ENCODE results near the gene PIP5K1B.

PIP5K1B gene

DNA sequence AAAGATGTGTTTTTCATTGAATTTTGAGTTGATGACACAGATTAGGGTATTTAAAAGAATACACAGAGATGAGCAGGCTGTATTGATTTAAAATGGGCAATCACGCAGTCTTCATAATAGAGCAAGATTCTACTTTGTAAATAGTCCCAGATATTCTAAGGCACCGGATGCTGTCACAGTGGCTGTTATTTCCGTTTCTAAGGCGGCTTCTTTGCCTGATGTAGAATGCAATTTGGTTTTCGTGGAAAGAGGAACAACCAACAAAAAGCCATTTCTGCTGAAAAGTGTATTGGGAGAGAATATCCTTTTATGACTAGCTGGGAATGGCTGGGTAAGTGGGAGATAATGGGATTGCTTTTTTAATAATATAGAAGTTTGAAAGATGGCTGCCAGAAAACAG lies 291.4 kb downstream of the PIP5K1B start:
- no peak for DNase-seq (ENCODE audit: low spot score)

- no peak for DNase-seq (ENCODE audit: low spot score)
Observed at GRCh38 chr9:68997666-68998065, 292.6 kb downstream of the PIP5K1B start.

GRCh38 chr9:68998385-68998784 lies 293.3 kb downstream of the PIP5K1B start:
- no peak for DNase-seq (ENCODE audit: low spot score)

- DNase-seq (ENCODE audit: low spot score) = no peak
Observed at GRCh38 chr9:68998812-68999211, 293.8 kb downstream of the PIP5K1B start.

DNA sequence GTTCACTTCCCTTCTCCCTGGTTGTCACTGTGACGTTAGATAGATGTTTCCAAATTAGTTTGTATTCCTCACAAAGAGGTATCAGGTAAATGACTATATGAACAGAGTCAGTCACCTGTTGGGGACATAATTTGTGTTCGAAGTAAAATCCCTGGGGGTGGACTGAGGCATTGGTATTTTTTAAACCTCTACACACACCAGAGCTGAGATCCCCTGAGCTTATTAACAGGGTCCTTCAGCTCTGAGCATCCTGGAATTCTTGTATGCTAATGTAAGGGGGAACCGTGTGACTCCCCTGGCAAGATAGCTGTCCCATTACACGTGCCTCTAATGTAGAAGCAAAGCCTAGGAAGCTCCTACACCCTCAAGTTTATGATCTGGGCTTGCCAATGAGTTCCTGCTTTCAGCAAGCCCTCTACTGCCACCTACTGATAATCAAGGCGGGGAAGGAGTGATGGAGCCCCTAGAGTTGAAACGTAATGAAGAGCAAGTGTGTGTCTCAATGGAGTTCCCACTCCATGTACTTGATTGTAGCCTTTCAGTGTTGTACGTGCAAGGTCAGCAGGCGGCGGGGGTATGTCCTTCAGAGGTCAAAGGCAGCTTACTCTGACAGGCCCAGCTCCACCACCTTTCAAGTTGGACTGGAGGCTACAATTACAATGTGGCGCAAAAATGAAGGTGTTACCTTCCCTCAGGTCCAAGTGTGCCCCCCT lies 294.5 kb downstream of the PIP5K1B start:
- peak; percentile 90 for DNase-seq (ENCODE audit: low spot score)

DNA sequence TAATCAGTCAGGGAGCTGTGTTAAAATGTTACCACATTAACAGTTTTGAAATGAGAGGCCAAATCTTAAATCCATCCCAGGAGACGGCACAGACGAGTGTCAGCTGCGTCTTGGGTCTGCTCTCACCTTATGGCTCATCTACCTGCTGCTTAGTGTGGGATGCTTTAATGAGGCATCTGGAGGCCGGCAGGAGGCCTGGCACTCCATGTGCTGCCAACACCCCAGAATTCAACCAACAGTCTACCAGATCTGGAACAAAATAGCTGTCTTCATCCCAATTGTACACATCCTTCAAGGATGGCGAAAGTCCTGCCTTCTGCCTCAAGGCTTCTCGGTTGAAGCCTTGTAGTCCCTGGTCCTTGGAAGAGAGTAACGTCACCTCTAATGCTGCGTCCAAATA lies 296.9 kb downstream of the PIP5K1B start:
- peak; percentile 89 for DNase-seq (ENCODE audit: low spot score)

DNA sequence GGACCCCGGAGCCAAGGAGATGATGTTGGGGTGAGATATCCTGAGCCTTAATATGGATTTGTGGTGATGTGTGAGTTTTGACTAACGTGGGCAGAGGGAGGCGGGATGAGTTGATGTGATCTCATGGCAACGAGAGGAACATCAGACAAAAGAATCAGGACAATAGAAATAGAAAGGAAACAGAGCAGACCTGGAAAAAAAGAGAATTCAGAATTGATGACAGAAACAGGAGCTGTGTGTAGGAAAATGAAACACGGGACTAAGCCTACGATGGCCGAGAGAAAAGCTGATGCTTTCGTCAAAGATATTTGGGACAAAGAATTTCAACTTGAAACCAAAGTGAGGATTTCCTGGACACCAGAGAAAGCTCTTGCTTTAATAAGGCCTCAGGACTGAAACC lies 298.0 kb downstream of the PIP5K1B start:
- DNase-seq (ENCODE audit: low spot score) = no peak

- no peak for DNase-seq (ENCODE audit: low spot score)
Observed at GRCh38 chr9:69004836-69005235, 299.8 kb downstream of the PIP5K1B start.

GRCh38 chr9:69009708-69010107 lies 304.7 kb downstream of the PIP5K1B start:
- no peak for DNase-seq (ENCODE audit: low spot score)

GRCh38 chr9:69012696-69013381 lies 307.8 kb downstream of the PIP5K1B start:
- no peak for DNase-seq (ENCODE audit: low spot score)

- DNase-seq (ENCODE audit: low spot score) = no peak
Observed at GRCh38 chr9:69013382-69013727, 308.3 kb downstream of the PIP5K1B start.

DNA sequence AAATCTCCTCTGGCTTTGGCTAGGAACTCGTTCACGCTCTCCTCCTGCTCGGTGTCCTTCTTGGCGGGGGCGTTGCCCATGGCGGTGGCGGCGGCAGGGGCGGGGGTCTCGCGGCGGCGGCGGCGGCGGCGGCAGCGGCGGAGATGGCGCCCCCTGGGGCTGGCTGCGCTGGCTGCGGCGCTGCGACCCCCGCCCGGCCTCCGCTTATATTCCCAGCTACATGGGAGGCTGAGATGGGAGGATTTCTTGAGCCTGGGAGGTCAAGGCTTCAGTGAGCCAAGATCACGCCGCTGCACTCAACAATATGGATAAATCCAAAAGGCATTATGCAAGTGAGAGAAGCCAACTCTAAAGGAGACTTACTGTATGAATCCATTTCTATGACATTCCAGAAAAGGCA lies 309.0 kb downstream of the PIP5K1B start, which contains the start of gene PRKACG:
TSS of gene PRKACG (minus strand) at position 101 of the 400 bp plus-strand sequence. CDS start at position 80, 21 bp downstream.
- no peak for DNase-seq (ENCODE audit: low spot score)

- peak; percentile 95 for DNase-seq (ENCODE audit: low spot score)
Observed at GRCh38 chr9:69016191-69017096, 311.4 kb downstream of the PIP5K1B start.

DNA sequence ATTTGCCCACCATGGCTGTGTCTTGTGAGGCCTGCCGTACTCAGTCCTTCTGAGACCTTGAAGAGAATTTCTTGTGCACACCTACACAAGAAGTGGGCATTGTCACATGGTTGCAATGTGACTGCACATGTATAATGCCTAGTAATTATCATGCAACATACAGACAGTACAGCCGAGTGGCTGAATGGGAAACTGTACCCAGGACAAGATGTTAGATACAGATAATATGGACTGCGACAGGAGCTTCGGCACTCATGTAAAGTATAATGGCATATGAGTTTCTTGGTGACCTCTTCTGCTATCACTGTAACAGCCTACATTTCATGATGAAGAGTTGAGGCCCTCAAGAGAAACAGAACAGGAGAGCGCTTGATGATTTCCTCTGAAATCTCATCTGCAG lies 313.7 kb downstream of the PIP5K1B start:
- DNase-seq (ENCODE audit: low spot score) = no peak

DNA sequence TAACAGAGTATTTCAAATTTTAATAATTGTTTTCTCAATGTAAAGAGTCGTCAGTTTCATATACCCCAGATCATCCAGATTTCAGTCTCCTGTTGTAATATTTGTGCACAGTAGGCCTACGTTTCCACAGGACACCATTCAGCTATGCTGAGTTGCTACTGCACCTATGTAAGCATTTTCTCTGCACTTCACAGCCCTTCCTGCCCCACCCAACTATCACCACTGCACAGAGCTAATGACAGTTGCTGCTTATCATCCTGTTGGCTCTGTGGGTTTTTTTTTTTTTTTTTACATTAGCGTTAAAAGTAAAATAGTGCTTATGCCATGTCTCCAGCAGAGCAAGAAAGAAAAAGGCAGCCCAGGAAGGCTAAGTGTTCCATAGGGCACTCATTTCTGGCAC lies 314.8 kb downstream of the PIP5K1B start:
- DNase-seq (ENCODE audit: low spot score) = no peak

GRCh38 chr9:69020301-69021145 lies 315.5 kb downstream of the PIP5K1B start:
- DNase-seq (ENCODE audit: low spot score) = no peak

- peak; percentile 77 for DNase-seq (ENCODE audit: low spot score)
Observed at GRCh38 chr9:69023650-69024049, 318.6 kb downstream of the PIP5K1B start.

- peak; percentile 85 for DNase-seq (ENCODE audit: low spot score)
Observed at GRCh38 chr9:69027355-69028097, 322.5 kb downstream of the PIP5K1B start.

DNA sequence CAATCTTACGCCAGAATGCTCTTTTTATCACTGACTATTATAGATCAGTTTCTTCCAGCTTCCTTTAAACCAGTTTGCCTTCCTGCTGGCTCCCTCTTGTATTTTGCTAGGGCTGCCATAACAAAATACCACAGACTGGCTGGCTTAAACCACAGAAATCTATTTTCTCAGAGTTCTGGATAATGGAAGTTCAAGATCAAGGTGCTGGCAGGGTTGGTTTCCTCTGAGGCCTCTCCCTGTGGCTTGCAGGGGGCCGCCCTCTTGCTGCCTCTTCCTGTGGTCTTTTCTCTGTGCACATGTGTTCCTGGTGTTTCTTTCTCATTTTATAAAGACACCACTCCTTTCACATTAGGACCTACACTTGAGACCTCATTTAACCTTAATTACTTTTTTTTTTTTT lies 323.7 kb downstream of the PIP5K1B start:
- DNase-seq (ENCODE audit: low spot score) = no peak

GRCh38 chr9:69029535-69029934 lies 324.5 kb downstream of the PIP5K1B start:
- DNase-seq (ENCODE audit: low spot score) = no peak
